ES-I3 (cell line): Measurements from ENCODE around the gene SPIRE2.

Source experiments
- H3K36me3 ChIP-seq: 2 replicates; pipeline ENCODE4 v1.6.1; 2013; ENCODE audit warnings: mild to moderate bottlenecking, low read length, control low read depth, moderate library complexity; ENCODE audit not compliant: insufficient read depth
- H3K4me1 ChIP-seq: 2 replicates; pipeline ENCODE4 v1.6.1; 2013; ENCODE audit warnings: mild to moderate bottlenecking, control low read depth, low read length; ENCODE audit not compliant: insufficient read depth
- H3K9ac ChIP-seq: 2 replicates; pipeline ENCODE4 v1.6.1; 2013; ENCODE audit warnings: low read depth, mild to moderate bottlenecking, low read length, moderate library complexity
- H3K9me3 ChIP-seq: 2 replicates; pipeline ENCODE4 v1.6.1; 2013; ENCODE audit warnings: mild to moderate bottlenecking, low read length, moderate library complexity; ENCODE audit not compliant: control insufficient read depth, insufficient read depth

SPIRE2 gene

DNA sequence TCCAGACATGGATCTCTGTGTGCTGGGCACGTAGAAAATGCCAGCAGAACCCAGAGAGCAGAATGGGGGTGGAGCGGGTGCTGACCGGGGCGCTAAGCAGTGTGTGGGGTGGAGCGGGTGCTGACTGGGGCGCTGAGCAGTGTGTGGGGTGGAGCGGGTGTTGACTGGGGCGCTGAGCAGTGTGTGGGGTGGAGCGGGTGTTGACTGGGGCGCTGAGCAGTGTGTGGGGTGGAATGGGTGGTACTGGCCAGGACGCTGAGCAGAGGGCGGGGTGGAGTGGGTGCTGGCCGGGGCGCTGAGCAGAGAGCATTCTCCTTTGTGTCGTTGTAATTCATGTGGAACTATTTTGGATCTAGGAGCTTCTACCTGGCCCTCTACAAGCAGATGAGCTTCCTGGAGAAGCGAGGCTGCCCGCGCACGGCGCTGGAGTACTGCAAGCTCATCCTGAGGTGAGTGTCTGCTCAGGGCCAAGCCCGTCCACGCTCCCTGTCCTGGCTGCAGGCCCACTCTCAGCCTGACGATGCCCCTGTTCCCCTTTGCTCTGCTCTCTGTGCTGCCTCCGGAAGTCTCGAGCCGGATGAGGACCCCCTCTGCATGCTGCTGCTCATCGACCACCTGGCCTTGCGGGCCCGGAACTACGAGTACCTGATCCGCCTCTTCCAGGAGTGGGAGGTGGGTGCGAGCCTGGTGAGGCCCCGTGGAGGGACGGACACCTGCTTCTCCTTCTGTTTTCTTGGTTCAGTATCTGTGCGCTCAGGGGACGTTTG is 70.1 kb downstream of the SPIRE2 start:
- no peak overlapping the region for H3K9ac ChIP-seq
- H3K9me3 ChIP-seq = no peaks in the 10 kb centered on the region
- peaks cover 8% of the 10 kb centered on the region; the same call in 1 of the 2 replicates for H3K36me3 ChIP-seq
- H3K4me1 ChIP-seq = no peaks in the 10 kb centered on the region

GRCh38 chr16:89899879-89900481 is 71.7 kb downstream of the SPIRE2 start:
- no peaks in the 10 kb centered on the region for H3K4me1 ChIP-seq
- H3K9me3 ChIP-seq = no peaks in the 10 kb centered on the region
- no peak overlapping the region for H3K9ac ChIP-seq
- peaks cover 8% of the 10 kb centered on the region; the same call in 1 of the 2 replicates for H3K36me3 ChIP-seq

GRCh38 chr16:89900885-89901284 is 72.6 kb downstream of the SPIRE2 start:
- no peaks in the 10 kb centered on the region for H3K9me3 ChIP-seq
- H3K36me3 ChIP-seq = peaks cover 8% of the 10 kb centered on the region; the same call in 1 of the 2 replicates
- H3K9ac ChIP-seq = no peak overlapping the region
- H3K4me1 ChIP-seq = no peaks in the 10 kb centered on the region

GRCh38 chr16:89902980-89903379 is 74.7 kb downstream of the SPIRE2 start:
- Histone ChIP-seq H3K9me3 (no peaks in the 10 kb centered on the region), H3K4me1 (no peaks in the 10 kb centered on the region), H3K36me3 (peaks cover 10% of the 10 kb centered on the region; the same call in 1 of the 2 replicates), H3K9ac (no peak overlapping the region)

DNA sequence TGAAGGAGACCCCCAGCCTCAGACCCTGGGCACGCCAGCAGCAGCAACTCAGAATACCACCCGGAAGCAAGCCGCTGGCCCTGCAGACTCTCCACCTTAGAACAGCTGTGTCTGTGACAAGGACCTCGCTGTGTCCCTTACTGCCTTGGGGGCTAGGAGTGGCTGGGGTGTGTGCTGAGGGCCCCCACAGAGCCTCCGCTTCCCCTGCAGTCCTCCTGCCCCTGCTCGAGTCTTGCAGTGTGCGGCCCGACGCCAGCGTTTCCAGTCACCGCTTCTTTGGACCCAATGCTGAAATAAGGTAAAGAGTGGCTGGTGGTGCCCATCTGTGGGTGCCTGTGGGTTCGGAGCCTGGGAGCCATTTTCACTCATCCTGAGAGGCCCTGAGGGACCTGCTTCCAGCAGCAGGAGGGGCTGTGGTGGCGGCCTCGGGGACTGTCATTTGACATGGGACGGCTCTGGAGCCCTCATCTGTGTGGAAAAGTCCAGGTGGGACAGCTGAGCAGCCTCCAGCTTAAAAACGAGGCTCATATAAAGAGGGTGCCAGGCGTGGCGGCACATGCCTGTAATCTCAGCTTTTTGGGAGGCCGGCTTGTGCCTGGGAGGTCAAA is 75.7 kb downstream of the SPIRE2 start:
- Histone ChIP-seq H3K4me1 (no peaks in the 10 kb centered on the region), H3K9ac (no peak overlapping the region), H3K9me3 (no peaks in the 10 kb centered on the region), H3K36me3 (peaks cover 8% of the 10 kb centered on the region)

DNA sequence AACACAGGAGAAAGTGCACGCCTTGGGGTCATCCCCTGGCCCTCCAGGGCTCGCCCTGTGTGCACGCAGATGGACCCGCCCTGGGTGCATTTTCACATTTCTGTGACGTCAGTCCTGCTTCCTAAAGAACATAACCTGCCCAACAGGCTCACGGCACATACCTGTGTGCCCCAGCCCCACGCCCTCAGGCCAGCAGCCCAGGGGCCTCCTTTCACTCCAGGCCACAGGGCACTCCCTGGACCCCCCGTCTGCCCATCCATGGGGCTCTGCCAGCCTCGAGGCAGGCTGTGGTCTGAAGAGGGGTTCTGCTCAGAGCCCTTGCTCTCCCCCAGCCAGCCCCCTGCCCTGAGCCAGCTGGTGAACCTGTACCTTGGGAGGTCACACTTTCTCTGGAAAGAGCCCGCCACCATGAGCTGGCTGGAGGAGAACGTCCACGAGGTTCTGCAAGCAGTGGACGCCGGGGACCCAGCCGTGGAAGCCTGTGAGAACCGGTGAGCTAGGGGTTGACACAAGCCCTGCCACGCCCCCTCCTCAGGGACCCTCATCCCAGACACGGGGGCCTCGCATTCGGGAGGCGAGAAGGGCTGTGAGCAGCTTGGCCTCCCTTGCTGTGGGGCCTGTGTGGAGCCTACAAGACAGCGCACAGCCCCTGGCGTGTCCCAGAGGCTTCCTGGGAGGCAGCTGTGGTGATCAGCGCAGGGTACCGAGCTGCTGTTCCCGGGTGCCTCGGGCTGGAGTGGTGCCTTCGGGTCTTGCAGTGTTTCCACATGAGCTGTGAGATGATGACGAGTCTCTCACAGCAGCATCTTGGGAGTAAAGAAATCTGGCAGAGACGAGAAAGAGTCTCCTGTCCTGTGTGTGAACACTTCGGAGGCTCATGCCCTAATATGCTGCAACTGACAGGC is 76.6 kb downstream of the SPIRE2 start:
- Histone ChIP-seq H3K9me3 (no peaks in the 10 kb centered on the region), H3K36me3 (peaks cover 5% of the 10 kb centered on the region), H3K9ac (no peak overlapping the region), H3K4me1 (no peaks in the 10 kb centered on the region; the same call in 1 of the 2 replicates)

DNA sequence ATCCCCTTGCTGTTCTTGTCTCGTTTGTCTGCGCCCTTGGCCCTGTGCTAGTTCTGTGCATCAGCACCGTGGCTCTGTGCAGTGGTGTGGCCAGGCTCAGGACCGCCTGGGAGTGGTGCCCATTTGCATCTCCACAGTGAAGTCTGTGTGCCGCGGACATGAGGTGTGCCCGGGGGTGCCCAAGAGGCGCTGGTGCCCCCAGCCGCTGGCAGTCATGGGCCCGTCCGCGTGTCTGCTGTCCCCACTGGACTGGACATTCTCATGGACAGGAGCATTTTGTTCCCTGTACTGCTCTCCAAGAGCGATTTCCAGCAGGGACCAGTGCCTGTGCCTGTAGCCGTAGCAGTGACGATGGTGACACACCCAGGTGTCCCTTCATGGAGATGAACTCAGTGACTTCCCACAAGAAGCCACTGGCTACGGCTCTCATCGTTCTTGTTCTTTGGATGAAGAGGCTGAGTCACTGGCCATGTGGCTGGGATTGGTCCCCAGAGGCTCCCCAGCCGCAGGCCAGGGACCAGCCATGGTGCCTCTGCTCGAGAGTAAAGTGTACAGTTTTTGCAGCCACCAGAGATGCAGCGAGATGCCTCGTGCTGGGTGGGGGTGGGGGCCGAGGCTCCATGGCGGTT is 77.3 kb downstream of the SPIRE2 start:
- Histone ChIP-seq H3K36me3 (peaks cover 4% of the 10 kb centered on the region), H3K4me1 (no peaks in the 10 kb centered on the region; the same call in 1 of the 2 replicates), H3K9me3 (no peaks in the 10 kb centered on the region)

DNA sequence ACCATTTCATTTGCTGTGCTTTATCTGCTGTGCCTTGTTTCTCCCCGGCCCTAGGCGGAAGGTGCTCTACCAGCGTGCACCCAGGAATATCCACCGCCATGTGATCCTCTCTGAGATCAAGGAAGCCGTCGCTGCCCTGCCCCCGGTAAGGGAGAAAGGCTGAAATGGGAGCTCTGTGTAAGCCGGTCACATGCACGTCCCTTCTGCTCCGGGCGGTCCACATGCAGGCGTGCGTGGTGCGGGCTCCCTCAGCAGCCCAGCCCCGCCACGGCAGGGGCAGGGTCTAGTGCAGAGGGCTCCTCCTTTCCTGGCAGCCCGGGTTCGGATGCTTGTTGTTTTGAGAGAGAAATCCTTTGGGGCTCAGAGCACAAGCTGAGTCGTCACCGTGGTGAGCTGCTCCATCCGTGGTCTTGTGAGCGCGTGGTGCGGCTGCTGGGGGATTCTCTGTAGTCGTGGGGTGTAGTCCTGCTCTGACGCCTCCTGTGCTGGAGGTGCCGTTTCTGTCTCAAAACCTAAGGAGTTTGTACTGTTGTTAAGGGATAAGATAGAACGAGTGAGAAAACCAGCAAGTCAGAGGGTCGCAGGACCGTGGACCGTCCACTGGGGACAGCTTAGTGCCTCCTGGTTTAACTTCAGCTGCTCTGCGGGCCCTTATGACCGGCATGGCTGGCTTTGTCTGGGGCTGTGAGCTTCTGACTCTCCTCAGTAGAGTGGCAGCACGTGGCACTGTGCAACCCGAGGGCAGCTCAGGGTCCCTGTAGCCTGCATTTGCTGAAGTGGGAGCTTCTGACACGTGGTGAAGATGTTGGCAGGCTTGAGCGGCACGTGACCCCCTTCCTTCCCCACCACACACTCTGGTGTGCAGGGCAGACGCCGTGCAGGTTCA is 78.1 kb downstream of the SPIRE2 start:
- Histone ChIP-seq H3K9ac (no peak overlapping the region), H3K4me1 (no peaks in the 10 kb centered on the region; the same call in 1 of the 2 replicates), H3K9me3 (no peaks in the 10 kb centered on the region), H3K36me3 (peaks cover 4% of the 10 kb centered on the region)

More for the DNA sequence above, 77.3 kb downstream of the SPIRE2 start:
- H3K9ac ChIP-seq = no peak overlapping the region

GRCh38 chr16:89907055-89907814 is 79.0 kb downstream of the SPIRE2 start:
- Histone ChIP-seq H3K36me3 (peaks cover 4% of the 10 kb centered on the region), H3K9ac (no peak overlapping the region), H3K9me3 (no peaks in the 10 kb centered on the region), H3K4me1 (no peaks in the 10 kb centered on the region; the same call in 1 of the 2 replicates)

GRCh38 chr16:89908236-89908635 is 80.0 kb downstream of the SPIRE2 start:
- H3K4me1 ChIP-seq = no peaks in the 10 kb centered on the region; the same call in 1 of the 2 replicates
- H3K9ac ChIP-seq = no peak overlapping the region
- H3K36me3 ChIP-seq = peaks cover 4% of the 10 kb centered on the region
- no peaks in the 10 kb centered on the region for H3K9me3 ChIP-seq

DNA sequence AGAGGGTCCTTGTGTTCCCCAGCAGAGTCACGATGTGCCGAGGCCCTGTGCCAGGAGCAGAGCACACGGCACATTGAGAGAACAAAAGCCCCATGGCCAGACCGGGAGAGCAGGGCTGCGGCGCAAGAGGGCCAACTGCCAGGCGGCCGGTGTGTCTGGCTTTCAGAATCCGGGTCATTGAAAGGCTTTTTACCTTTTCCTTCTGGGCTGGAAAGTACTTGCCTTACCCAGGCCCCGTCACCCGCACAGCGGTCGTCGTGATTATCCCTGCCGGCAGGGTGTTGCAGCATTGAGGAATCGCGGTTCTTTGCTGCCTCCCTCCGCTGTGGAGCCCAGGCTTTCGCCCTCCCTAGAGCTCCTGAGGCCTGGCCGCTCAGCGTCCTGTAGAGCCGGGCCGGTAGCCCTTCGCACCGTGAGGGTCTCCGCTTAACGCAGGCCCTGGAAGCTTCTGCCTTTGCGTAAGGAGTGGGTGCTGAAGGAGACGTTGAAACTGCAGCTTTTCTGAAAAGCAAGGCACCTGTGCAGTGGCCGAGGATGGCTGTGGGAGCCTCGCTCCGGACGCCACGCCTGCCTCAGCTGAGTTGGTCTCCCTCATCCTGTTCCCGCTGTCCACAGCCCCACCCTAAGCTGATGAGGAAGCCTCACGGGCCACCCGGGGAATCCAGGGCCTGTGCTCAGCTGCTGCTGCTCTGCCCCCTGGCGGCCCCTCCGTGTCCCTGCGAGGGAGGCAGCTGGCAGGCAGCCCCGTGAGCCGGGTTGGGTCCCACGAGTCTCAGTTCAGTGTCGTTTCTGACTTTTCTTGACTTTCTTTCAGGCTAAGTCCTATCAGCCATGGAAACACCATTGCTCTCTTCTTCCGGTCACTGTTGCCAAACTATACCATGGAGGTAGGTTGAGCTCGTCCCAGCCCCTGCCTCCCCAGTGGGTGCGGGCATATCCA is 81.8 kb downstream of the SPIRE2 start:
- Histone ChIP-seq H3K36me3 (peaks cover 4% of the 10 kb centered on the region), H3K9ac (no peak overlapping the region), H3K4me1 (no peaks in the 10 kb centered on the region; the same call in 1 of the 2 replicates), H3K9me3 (no peaks in the 10 kb centered on the region)
